Mesodermal cell (in vitro differentiated cells): ENCODE results near the gene QSOX1.

Experiments
- H3K27ac ChIP-seq: 2 replicates; pipeline ENCODE4 v1.7.0; 2013; ENCODE audit warnings: mild to moderate bottlenecking, low read depth, low read length, moderate library complexity; ENCODE audit not compliant: severe bottlenecking
- H3K36me3 ChIP-seq: 2 replicates; pipeline ENCODE4 v1.7.1; 2013; ENCODE audit warnings: mild to moderate bottlenecking, low read length, moderate library complexity; ENCODE audit not compliant: control insufficient read depth, insufficient read depth
- H3K4me1 ChIP-seq: one replicate; pipeline ENCODE4 v1.7.1; 2013; ENCODE audit warnings: mild to moderate bottlenecking, low read length; ENCODE audit not compliant: insufficient read depth, control insufficient read depth, poor library complexity, severe bottlenecking
- H3K4me3 ChIP-seq: 2 replicates; pipeline ENCODE4 v1.7.0; 2013; ENCODE audit warnings: low read length, control low read depth, mild to moderate bottlenecking; ENCODE audit not compliant: insufficient read depth, poor library complexity, severe bottlenecking; ENCODE audit errors: extremely low read depth
- H3K9me3 ChIP-seq: 2 replicates; pipeline ENCODE4 v1.7.1; 2013; ENCODE audit warnings: mild to moderate bottlenecking, low read length, moderate library complexity; ENCODE audit not compliant: control insufficient read depth
- WGBS, 2 experiments: methylation state at CpG; one replicate each; pipeline ENCODE4 v1.1.5; 2013; ENCODE audit warnings: missing lambda C conversion rate in 2 of 2; ENCODE audit not compliant: insufficient coverage in 2 of 2; 5-methylcytosine and 5-hydroxymethylcytosine counted together

Gene QSOX1

GRCh38 chr1:180190091-180190490 lies 35.4 kb downstream of the QSOX1 start:
- 93 to 95% methylated on average over 4 of the region's 5 CpGs for WGBS, 2 experiments
- H3K4me3 ChIP-seq, result no peak overlapping the region

GRCh38 chr1:180192172-180192571 lies 37.5 kb downstream of the QSOX1 start:
- no peaks in the 10 kb centered on the region for H3K4me1 ChIP-seq
- H3K36me3 ChIP-seq, result peaks cover 24% of the 10 kb centered on the region
- 85 to 92% methylated on average over 7 of the region's 7 CpGs for WGBS, 2 experiments
- H3K9me3 ChIP-seq, result no peaks in the 10 kb centered on the region
- no peak overlapping the region for H3K4me3 ChIP-seq
- H3K27ac ChIP-seq, result no peak overlapping the region

More at GRCh38 chr1:180190091-180190490, 35.4 kb downstream of the QSOX1 start:
- Histone ChIP-seq H3K9me3 (no peaks in the 10 kb centered on the region), H3K4me1 (no peaks in the 10 kb centered on the region), H3K27ac (no peak overlapping the region), H3K36me3 (peaks cover 16% of the 10 kb centered on the region)

- H3K4me1 ChIP-seq, result no peaks in the 10 kb centered on the region
- H3K4me3 ChIP-seq, result no peak overlapping the region
- 94 to 95% methylated on average over 18 of the region's 18 CpGs for WGBS, 2 experiments
- H3K27ac ChIP-seq, result no peak overlapping the region
- H3K36me3 ChIP-seq, result peaks cover 24% of the 10 kb centered on the region
- H3K9me3 ChIP-seq, result no peaks in the 10 kb centered on the region
These were observed 38.7 kb downstream of the QSOX1 start for GRCh38 chr1:180193141-180194047.

GRCh38 chr1:180194048-180194425 lies 39.4 kb downstream of the QSOX1 start:
- WGBS, 2 experiments, result 88 to 96% methylated on average over 14 of the region's 14 CpGs
- Histone ChIP-seq H3K4me1 (no peaks in the 10 kb centered on the region), H3K4me3 (no peak overlapping the region), H3K36me3 (peaks cover 24% of the 10 kb centered on the region), H3K27ac (no peak overlapping the region), H3K9me3 (no peaks in the 10 kb centered on the region)

- no peaks in the 10 kb centered on the region for H3K9me3 ChIP-seq
- H3K36me3 ChIP-seq, result peaks cover 21% of the 10 kb centered on the region
- H3K4me3 ChIP-seq, result no peak overlapping the region
- WGBS, 2 experiments, result 77 to 86% methylated on average over 11 to 17 of the region's 19 CpGs
- no peaks in the 10 kb centered on the region for H3K4me1 ChIP-seq
- H3K27ac ChIP-seq, result no peak overlapping the region
These were observed 40.0 kb downstream of the QSOX1 start for GRCh38 chr1:180194546-180195207.

GRCh38 chr1:180195401-180195800 lies 40.7 kb downstream of the QSOX1 start:
- 100% methylated on average over 1 to 2 of the region's 3 CpGs for WGBS, 2 experiments
- H3K36me3 ChIP-seq, result peaks cover 14% of the 10 kb centered on the region
- H3K4me3 ChIP-seq, result no peak overlapping the region
- H3K9me3 ChIP-seq, result no peaks in the 10 kb centered on the region
- H3K4me1 ChIP-seq, result no peaks in the 10 kb centered on the region
- H3K27ac ChIP-seq, result no peak overlapping the region

GRCh38 chr1:180195916-180196315 lies 41.2 kb downstream of the QSOX1 start:
- Histone ChIP-seq H3K9me3 (no peaks in the 10 kb centered on the region), H3K36me3 (peaks cover 10% of the 10 kb centered on the region), H3K4me1 (no peaks in the 10 kb centered on the region), H3K4me3 (no peak overlapping the region), H3K27ac (no peak overlapping the region)
- WGBS, 2 experiments, result 94 to 95% methylated on average over 2 to 7 of the region's 9 CpGs

- H3K4me3 ChIP-seq, result no peak overlapping the region
- H3K4me1 ChIP-seq, result no peaks in the 10 kb centered on the region
- no peak overlapping the region for H3K27ac ChIP-seq
- peaks cover 8% of the 10 kb centered on the region for H3K36me3 ChIP-seq
- no peaks in the 10 kb centered on the region for H3K9me3 ChIP-seq
- WGBS, 2 experiments, result 96 to 97% methylated on average over 12 to 14 of the region's 17 CpGs
These were observed 41.9 kb downstream of the QSOX1 start for GRCh38 chr1:180196436-180197003.

- Histone ChIP-seq H3K9me3 (no peaks in the 10 kb centered on the region), H3K27ac (no peak overlapping the region), H3K36me3 (peaks cover 8% of the 10 kb centered on the region), H3K4me1 (no peaks in the 10 kb centered on the region), H3K4me3 (no peak overlapping the region)
- WGBS, 2 experiments, result 92 to 97% methylated on average over 3 to 4 of the region's 5 CpGs
These were observed 42.6 kb downstream of the QSOX1 start for GRCh38 chr1:180197231-180197630.

- no peaks in the 10 kb centered on the region for H3K9me3 ChIP-seq
- peaks cover 8% of the 10 kb centered on the region for H3K36me3 ChIP-seq
- no peak overlapping the region for H3K27ac ChIP-seq
- no peaks in the 10 kb centered on the region for H3K4me1 ChIP-seq
- WGBS, 2 experiments, result 82 to 90% methylated on average over 3 to 4 of the region's 4 CpGs
- H3K4me3 ChIP-seq, result no peak overlapping the region
These were observed 43.5 kb downstream of the QSOX1 start for GRCh38 chr1:180198196-180198595.
